ENCODE measurements around the gene PCDHGA8.

The PCDHGA8 gene

GRCh38 chr5:141419074-141419880 is 26.8 kb downstream of the PCDHGA8 start:
- H3K4me1 ChIP-seq (ENCODE audit: control insufficient read depth in 1 of 2, insufficient read depth in 1 of 2, low read depth in 1 of 2, low read length in 1 of 2), result peaks cover 17% of the 10 kb centered on the region in 2 experiments
- no peaks in the 10 kb centered on the region for H3K36me3 ChIP-seq
- no peak overlapping the region for H3K4me3 ChIP-seq (ENCODE audit: low read depth in 1 of 2, low read length in 1 of 2)
- peaks cover 100% of the 10 kb centered on the region for H3K27me3 ChIP-seq
- H3K27ac ChIP-seq, result no peak overlapping the region
- peaks cover 8% of the 10 kb centered on the region for H3K9me3 ChIP-seq
- no peak for TF ChIP-seq CTCF (IDR thresholded peaks at IDR 0.05)

- Histone ChIP-seq H3K4me1 (ENCODE audit: control insufficient read depth in 1 of 2, insufficient read depth in 1 of 2, low read depth in 1 of 2, low read length in 1 of 2) (peaks cover 17% of the 10 kb centered on the region in 2 experiments), H3K4me3 (ENCODE audit: low read depth in 1 of 2, low read length in 1 of 2) (peak within 1 kb of the TSS; percentile 56), H3K27ac (no peak within 1 kb of the TSS), H3K36me3 (no peaks in the 10 kb centered on the region), H3K27me3 (peaks cover 100% of the 10 kb centered on the region), H3K9me3 (peaks cover 8% of the 10 kb centered on the region)
- peak; percentile 69 for TF ChIP-seq CTCF (IDR thresholded peaks at IDR 0.05)
Observed at GRCh38 chr5:141420855-141421488, 28.5 kb downstream of the PCDHGA8 start, which contains the start of gene PCDHGA11. Gene PCDHGA11, plus strand, starts transcription at chr5:141421051. Its CDS starts 177 bp downstream, at chr5:141421228.

- no peak overlapping the region for H3K27ac ChIP-seq
- H3K9me3 ChIP-seq, result peaks cover 8% of the 10 kb centered on the region
- peaks cover 17% of the 10 kb centered on the region in 2 experiments for H3K4me1 ChIP-seq (ENCODE audit: control insufficient read depth in 1 of 2, insufficient read depth in 1 of 2, low read depth in 1 of 2, low read length in 1 of 2)
- peaks cover 100% of the 10 kb centered on the region for H3K27me3 ChIP-seq
- H3K36me3 ChIP-seq, result no peaks in the 10 kb centered on the region
- peak overlapping the region; percentile 56 for H3K4me3 ChIP-seq (ENCODE audit: low read depth in 1 of 2, low read length in 1 of 2)
- TF ChIP-seq CTCF (IDR thresholded peaks at IDR 0.05), result no peak
Observed at GRCh38 chr5:141421489-141421855, 29.0 kb downstream of the PCDHGA8 start.

- no peak for TF ChIP-seq CTCF (IDR thresholded peaks at IDR 0.05)
- no peaks in the 10 kb centered on the region for H3K36me3 ChIP-seq
- peaks cover 11 to 12% of the 10 kb centered on the region in 2 experiments for H3K4me1 ChIP-seq (ENCODE audit: control insufficient read depth in 1 of 2, insufficient read depth in 1 of 2, low read depth in 1 of 2, low read length in 1 of 2)
- peaks cover 8% of the 10 kb centered on the region for H3K9me3 ChIP-seq
- H3K4me3 ChIP-seq (ENCODE audit: low read depth in 1 of 2, low read length in 1 of 2), result no peak overlapping the region
- peaks cover 100% of the 10 kb centered on the region for H3K27me3 ChIP-seq
- H3K27ac ChIP-seq, result no peak overlapping the region
Observed at GRCh38 chr5:141422742-141423291, 30.4 kb downstream of the PCDHGA8 start.

GRCh38 chr5:141427783-141428426 is 35.5 kb downstream of the PCDHGA8 start:
- no peak overlapping the region for H3K27ac ChIP-seq
- H3K27me3 ChIP-seq, result peaks cover 100% of the 10 kb centered on the region
- peaks cover 16% of the 10 kb centered on the region for H3K9me3 ChIP-seq
- TF ChIP-seq CTCF (IDR thresholded peaks at IDR 0.05), result no peak
- H3K4me1 ChIP-seq (ENCODE audit: control insufficient read depth in 1 of 2, insufficient read depth in 1 of 2, low read depth in 1 of 2, low read length in 1 of 2), result peaks cover 11 to 13% of the 10 kb centered on the region in 2 experiments
- H3K4me3 ChIP-seq (ENCODE audit: low read depth in 1 of 2, low read length in 1 of 2), result no peak overlapping the region
- no peaks in the 10 kb centered on the region for H3K36me3 ChIP-seq

All from neutrophil (primary cell).